Jurkat, Clone E6-1 (cell line): ENCODE results near the gene STK35. TPM values are rescaled to one million over a fixed set of nuclear protein-coding genes. Genes with fewer than 3 reads are reported as not detected.

Experiments used
- DNase-seq: peaks from one replicate; pipeline ENCODE4 v3.0.0-alpha.2; 2011; ENCODE audit warnings: low read depth, low spot score
- H3K4me3 ChIP-seq: 2 replicates; pipeline ENCODE4 v1.5.1; 2011; ENCODE audit warnings: mild to moderate bottlenecking, low read length, control low read depth, moderate library complexity
- polyA plus RNA-seq: library from polyadenylated mRNA; unstranded; fragments of >200 nt; gene quantifications from one replicate; pipeline ENCODE4 v1.2.1, GENCODE V29; 2012; ENCODE audit warnings: missing spikeins; ENCODE audit not compliant: insufficient read length, insufficient read depth

STK35 gene
- 4.3 TPM for polyA plus RNA-seq

DNA sequence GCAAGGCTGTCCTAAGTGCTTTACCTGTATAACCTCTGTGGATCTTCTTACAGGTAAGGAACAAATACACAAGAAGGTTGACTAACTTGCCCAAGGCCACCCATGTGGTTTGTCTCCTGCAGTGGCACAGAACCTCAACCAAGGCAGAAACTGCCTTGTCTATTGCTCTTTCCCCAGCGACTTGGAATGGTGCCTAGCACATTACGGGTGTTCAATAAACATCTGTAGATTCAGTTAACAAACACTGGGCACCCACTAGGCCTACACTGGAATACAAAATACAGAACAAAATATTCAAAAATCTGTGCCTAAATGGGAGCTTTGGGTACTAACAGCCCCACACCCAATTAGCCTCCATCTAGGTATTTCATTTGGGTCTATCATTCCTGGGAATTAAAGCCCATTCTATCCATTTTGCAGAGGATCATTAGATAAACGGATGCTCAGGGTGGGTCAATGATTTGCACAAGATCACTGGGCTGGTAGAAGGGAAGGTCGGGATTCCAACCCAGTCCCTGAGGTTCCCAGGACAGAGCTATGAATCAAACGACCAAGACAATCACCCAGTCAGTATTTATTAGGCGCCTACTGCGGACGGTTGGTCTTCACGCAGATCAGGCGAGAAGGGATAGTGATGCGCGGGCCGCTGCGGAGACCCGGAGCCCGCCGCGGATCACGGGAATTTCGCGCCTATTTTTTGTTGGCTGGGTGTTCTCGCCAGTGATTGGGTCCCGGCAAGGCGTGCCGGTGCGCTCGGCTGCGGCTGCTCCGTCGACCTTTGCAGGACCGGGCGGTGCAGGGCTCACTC lies at the start of gene STK35:
Gene STK35 (plus strand): TSS at position 771 of the 808 bp plus-strand sequence. CDS start 55 bp downstream, outside the sequence.
- peak within 1 kb of the TSS; percentile 92 for H3K4me3 ChIP-seq
- no peak for DNase-seq

DNA sequence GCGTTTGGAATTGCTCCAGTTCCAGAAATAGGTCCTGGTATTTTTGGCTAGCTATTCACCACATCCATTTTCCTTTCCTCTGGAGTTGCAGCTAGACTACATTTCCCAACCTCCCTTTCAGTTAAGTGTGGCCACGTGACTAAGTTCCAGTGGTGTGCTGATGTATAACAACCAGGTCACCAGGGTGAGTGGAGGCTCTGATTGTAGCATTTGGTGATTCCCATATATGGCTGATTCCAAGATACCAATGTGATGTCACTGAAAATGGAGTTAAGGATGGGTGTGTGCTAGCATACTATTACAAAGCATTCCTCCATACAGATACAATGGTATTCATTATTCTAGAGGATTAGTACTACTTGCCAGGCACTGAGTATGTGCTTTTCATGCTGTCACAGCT lies 49.7 kb upstream of the STK35 start:
- DNase-seq: no peak
- no peak overlapping the region for H3K4me3 ChIP-seq

DNA sequence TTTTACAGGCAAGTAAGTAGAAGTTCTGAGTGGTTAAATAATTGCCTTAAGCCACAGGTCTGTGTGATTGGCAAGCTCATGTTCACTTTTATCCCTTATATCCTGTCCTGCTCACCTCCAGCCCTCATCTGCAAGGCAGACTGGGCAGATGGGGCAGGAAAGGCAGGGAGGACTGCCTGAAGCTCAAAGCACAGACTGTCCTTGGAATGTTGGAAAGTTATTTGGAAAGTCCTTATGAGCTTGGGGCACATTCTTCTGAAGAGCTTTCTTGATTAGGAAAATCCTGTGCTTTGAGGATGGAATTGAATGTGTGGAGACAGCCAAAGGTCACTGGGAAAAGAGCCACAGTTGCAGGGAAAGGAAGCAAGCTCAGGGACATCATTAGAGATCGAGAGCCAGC lies 48.9 kb upstream of the STK35 start:
- no peak overlapping the region for H3K4me3 ChIP-seq
- DNase-seq: no peak

DNA sequence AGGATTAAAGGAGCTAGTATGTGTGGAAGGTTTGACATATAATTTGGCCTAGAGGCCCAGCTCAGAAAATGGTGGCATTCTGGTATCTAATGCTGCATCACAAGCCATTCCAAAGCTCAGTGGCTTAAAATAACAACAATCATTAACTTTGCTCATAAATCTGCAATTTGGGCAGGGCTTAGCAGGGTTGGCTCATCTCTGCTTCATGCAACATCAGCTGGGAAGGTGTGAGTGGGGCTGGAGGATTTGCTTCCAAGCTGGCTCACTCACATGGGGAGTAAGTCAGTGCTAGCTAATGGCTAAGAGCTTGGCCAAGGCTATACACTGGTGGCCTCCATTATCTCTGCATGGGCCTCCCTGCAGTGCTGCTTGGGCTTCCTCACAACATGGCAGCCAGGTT lies 48.0 kb upstream of the STK35 start:
- no peak for DNase-seq

DNA sequence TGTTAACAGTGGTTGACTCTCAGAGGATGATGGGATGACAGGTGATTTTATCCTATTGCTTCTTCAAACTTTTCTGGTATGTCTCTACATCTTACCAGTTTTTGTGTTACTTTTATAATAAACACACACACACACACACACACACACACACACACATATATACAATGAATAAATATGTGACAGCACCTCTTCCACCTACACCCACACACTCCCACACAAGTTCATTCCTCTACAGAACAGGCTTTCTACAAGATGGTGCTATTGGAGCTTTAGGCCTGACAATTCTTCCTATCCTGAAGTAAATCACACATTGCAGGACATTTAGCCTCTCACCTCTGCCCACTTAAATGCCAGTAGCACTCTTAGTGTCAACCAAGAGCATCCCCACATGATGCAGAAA lies 46.7 kb upstream of the STK35 start:
- no peak for DNase-seq
- no peak overlapping the region for H3K4me3 ChIP-seq

More for the DNA sequence above, 48.0 kb upstream of the STK35 start:
- H3K4me3 ChIP-seq: no peak overlapping the region

DNA sequence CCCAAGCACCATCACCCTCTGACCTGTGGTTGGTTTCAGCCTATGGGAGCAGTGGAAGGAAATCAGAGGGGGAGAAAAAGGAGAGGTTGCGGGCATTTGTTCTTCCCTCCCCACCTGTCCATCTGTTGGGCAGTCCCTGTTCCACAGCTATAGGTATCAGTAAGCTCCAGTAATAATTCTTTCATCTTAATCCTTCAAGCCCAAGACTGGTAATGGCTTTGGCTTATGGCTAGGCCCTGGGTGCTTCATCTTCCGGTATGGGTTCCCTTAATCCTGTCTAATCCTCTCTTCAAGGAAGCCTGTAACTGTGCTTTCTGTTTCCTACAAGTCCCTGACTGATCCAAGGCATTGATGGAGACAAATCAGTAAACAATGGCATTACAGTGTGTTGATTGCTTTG lies 42.2 kb upstream of the STK35 start:
- DNase-seq: no peak
- no peak overlapping the region for H3K4me3 ChIP-seq

DNA sequence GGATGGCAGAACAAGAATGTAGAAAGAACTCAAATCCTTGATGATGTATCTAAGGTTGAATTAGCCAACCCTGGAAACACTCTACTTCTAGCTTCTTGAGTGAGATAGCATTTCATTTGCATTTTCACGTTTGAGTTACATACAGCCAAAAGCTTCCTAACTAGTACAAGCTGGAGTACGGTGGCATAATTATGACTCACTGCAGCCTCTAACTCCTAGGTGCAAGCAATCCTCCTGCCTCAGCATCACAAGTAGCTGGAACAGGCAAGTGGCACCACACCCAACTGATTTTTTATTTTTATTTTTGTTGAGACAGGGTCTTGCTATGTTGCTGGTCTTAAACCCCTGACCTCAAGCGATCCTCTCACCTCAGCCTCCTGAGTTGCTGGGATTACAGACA lies 36.5 kb upstream of the STK35 start:
- no peak overlapping the region for H3K4me3 ChIP-seq
- DNase-seq: no peak

DNA sequence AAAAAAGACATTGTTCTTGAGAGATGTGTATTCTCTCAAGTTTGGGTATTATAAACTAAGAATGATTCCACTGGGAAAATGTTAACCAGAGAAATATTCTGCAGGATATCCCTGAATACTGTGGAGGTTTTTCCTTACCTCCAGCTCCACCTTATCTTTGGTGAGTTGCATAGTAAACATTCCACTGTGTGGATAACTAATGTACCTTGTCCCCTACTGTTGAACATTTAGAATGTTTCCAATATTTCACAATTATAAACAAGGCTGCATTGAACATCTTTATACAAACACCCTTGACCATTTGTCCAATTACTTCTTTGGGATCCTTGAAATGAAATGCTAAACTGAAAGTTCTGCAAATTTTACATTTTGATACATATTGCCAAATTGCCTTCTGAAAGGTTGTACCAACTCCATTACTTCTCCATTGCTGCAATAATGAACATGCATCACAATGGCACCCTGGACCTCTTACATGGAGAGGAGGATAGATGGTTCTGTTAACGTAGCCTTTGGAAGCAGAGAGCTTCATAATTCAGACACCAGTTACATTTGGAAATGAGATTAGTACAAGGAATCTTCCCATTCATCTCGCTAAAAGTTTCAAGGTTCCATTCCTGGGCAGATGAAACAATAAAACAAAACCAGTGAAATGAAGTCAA lies 35.0 kb upstream of the STK35 start:
- H3K4me3 ChIP-seq: no peak overlapping the region
- DNase-seq: no peak

DNA sequence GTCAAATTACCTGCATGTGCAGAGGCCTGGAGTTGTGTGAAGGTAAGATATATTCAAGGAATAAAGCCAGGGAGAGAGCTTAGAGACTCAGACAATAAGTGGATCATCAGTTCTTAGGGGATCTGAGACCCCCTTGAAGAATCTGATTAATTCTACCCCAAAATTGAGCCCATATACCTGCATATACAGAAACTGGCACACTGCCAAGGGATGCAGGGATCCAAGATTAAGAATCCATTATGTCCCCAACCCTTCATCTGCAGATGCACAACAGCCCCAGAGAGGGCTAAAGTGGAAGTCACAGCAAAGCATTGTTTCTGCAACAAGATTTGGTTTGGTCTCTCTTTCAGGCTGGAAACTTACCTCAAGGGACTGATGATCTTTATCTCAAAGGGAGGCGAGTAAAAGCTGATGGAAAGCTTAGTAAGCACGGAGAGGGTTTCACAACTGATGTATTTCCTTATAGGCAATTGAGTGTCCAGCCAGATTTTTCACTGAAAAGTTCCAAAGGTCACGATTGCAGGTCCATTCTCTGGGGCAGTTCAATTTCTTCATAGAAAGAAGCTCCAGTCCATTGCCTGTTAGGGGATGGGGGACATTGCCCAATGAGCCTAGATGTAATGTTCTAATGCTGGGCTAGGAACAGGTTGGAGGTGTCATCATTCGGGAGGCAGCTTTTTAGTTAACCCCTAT lies 20.9 kb upstream of the STK35 start:
- H3K4me3 ChIP-seq: no peak overlapping the region
- DNase-seq: no peak

DNA sequence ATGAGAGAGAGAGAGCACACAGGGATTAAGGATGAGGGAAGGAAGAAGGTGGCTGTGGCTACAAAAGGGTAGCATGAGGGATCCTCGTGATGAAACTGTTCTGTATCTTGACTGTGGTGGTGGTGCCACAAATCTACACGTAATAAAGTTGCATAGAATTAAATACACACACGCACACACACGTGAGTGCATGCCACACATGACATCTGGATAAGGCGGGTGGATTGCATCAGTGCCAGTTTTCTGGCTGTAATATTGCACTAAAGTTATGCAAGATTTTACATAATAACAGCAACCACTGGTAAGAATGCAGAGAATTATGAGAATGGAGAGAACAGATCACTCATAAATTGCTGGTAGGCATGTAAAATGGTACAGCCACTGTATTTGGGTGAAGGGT lies 16.9 kb upstream of the STK35 start:
- no peak for DNase-seq
- no peak overlapping the region for H3K4me3 ChIP-seq

DNA sequence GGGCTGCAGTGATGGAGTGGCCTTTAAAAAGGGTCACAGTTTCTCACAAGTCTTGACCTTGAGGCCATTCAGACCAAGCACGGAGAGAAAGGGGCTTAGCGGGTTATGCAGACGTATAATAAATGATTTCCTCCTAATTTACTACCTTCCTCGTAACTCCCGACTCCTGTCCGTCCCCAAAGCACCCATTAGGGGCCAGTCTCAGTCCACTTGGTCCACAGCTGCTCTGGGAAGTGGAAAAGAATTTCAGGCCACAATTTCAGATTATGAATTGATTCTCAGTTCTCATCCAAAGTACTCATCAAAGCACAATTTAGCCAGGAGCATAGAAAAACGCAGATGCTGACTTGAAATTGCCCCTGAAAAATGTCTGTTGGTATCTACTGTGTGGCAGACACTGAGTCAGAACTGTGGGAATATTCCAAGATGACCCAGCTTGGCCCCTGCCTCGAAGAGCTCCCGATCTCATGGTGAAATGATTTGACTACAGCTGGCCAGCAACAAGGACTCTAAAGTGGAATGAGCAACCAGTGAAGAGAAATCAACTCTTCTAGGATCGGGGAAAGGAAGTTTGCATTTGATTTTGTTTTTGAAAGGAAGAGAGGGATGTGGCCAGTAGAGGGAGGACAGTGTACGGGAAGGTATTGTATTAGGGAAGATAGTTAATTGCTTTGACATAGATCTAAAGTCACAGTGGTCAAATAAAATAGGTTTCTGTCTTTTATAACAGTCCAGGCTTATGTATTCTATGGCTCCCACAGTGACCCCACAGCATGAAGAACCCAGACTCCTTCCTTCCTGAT lies 15.2 kb upstream of the STK35 start:
- H3K4me3 ChIP-seq: no peak overlapping the region
- DNase-seq: no peak

DNA sequence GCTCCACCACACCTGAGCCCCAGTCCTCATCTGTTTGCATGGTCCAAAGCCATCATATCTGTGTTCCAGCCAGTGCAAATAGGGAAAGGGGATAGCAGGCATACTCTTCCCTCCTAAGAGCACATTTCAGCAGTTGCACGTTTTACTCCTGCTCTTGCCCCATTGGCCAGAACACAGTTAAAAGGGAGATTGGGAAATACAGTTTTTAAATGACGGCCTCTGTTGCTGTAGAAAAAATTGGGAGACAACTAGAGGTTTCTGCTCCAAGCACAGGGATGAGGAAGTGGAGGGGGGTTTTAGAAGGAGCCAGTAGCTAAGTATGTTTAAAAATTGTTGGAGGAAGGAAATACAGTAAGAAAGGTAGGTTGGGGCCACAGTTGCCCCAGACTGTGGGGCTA lies 14.6 kb upstream of the STK35 start:
- no peak overlapping the region for H3K4me3 ChIP-seq
- DNase-seq: no peak

DNA sequence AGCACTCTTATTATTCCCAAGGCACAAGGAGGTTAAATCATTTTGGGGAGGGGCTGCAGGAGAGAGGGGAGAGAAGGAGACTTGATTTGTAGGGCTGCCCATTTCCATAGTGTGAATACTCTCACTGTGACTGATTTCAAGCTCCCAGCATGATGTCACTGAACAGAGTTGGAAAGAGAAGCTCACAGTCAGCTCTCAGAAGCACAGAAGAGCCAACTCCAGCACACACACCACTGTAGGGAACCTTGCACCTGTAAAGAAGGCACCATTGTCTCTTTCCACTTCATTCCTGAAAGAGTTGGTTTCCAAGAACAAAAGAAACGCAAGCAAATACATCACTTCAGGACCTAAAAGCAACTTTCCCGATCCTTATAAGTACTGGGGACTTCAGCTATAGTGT lies 12.7 kb upstream of the STK35 start:
- no peak for DNase-seq
- H3K4me3 ChIP-seq: no peak overlapping the region

DNA sequence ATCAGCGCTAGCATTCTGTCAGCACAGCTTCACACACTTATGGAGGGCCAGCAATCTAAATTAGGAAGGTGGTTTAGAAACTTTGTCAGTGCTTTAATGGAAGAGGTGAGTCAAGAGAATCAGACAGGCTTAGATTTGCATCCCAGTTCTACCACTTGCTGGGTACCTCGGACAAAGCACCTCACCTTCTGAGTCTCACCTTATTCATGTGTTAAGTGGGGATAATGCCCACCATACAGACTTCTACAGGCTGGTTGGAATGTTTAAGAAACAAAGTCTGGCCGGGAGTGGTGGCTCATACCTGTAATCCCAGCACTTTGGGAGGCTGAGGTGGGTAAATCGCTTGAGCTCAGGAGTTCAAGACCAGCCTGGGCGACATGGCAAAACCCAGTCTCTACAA lies 12.2 kb upstream of the STK35 start:
- DNase-seq: no peak
- no peak overlapping the region for H3K4me3 ChIP-seq

DNA sequence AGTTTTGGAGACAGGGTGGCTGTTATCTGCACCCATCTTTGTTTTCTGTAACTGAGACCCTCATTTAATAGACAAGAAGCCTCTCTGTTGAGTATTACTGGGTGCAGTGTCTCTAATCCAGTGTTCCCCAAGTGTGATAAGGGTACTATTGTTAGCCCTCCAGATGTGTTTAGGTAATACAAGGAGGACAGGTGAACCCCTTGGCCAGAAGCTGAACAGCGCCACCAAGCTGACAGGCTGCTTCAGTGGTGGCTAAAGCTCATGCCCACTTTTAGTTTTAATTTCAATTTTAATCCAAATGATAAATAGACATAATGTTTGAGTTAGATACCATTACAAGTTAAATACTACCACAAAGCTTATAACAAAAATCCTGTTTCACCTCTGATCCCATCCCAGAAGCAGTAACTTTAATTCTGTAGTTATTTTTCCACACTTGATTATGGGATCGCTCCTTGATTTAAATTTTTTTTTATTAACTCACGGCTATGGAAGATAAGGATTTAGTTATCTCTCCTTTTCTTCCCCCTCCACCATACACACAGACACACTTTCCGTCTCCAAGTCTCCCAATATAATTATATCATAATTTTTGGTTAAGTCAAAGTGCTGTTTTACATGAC lies 8.4 kb upstream of the STK35 start:
- no peak for DNase-seq
- H3K4me3 ChIP-seq: no peak overlapping the region

DNA sequence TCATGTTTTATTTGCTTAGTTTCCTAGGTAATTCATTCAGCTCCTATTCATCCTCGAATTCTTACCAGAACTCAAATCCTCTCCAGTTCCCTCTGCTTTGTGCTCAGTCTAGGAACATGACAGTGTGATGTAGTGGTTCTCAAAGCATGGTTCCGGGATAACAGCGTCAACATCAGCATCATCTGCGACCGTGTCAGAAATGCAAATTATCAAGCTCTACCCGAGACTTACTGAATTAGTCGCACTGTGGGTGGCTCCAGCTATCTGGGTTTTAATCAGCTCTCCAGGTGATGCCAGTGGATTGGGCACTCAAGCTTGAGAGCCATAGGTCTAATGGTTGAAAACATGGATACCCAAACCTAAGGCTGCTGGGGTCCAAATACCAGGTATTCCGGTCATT lies 7.7 kb upstream of the STK35 start:
- DNase-seq: no peak
- H3K4me3 ChIP-seq: no peak overlapping the region

DNA sequence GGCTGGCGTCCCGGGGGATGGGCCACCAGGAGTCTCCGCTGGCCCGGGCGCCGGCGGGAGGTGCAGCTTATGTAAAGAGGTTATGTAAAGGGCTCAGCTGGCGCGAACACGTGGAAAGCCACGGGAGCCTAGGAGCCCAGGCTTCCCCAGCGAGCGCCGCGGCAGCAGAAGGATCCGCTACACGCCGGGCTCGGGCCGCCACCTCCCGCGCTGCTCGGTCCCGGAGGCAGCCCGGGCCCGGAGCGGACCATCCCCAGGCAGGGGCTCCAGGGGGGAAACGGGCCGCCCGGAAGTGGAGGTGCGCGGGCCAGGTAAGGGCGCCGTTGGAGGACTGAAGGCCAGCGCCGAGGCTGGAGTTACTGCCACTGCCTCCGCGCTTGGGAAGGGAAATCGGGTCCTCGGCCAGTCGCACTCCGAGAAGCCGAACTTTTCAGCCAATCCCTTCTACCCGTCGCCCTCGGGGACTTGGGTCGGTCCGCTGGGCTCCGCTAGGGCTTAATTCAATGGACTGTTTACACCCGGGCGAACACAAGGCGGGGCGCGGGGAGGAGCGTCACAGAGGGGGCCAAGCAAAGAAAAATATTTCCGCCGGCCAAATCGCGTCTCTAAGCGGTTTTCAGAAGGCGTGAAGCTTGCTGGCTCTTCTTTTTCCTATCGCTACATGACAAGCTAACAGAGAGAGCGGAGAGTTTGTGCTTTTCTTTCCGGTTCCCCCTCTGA lies 398 bp downstream of the STK35 start:
- peak overlapping the region; percentile 92 for H3K4me3 ChIP-seq
- peak; percentile 86 for DNase-seq
